ENCODE measurements around the gene TIMM13.

Gene TIMM13

GRCh38 chr19:2428321-2428690, 920 bp upstream of the TIMM13 start:
- H3K9me3 ChIP-seq: no peaks in the 10 kb centered on the region
- no peak for DNase-seq
- H3K36me3 ChIP-seq: peaks cover 0 to 45% (median 10%) of the 10 kb centered on the region in 3 donors
- peaks cover 0 to 40% (median 32%) of the 10 kb centered on the region in 4 donors for H3K4me1 ChIP-seq
- no peak for TF ChIP-seq CTCF (IDR thresholded peaks at IDR 0.05)
- H3K4me3 ChIP-seq: peak overlapping the region; percentile 68 to 85
- no peaks in the 10 kb centered on the region for H3K27me3 ChIP-seq
- intact Hi-C loops (cut with DNase I; ENCODE audit: low total_unique reads): no loop called here
- peak overlapping the region; percentile 87 to 88 for H3K27ac ChIP-seq

GRCh38 chr19:2426611-2427428, 566 bp downstream of the TIMM13 start:
- no peak for DNase-seq
- Histone ChIP-seq H3K4me3 (peak overlapping the region; percentile 68 to 85), H3K36me3 (peaks cover 0 to 45% (median 10%) of the 10 kb centered on the region in 3 donors), H3K27ac (peak overlapping the region; percentile 87 to 88), H3K9me3 (no peaks in the 10 kb centered on the region), H3K27me3 (no peaks in the 10 kb centered on the region), H3K4me1 (peaks cover 0 to 40% (median 32%) of the 10 kb centered on the region in 4 donors)
- intact Hi-C loops (cut with DNase I; ENCODE audit: low total_unique reads): no loop called here
- TF ChIP-seq CTCF (IDR thresholded peaks at IDR 0.05): no peak

- Histone ChIP-seq H3K9me3 (no peaks in the 10 kb centered on the region), H3K27ac (no peak overlapping the region), H3K4me3 (peak overlapping the region; percentile 68 to 85), H3K4me1 (peaks cover 0 to 40% (median 32%) of the 10 kb centered on the region in 4 donors), H3K27me3 (no peaks in the 10 kb centered on the region), H3K36me3 (peaks cover 0 to 36% (median 3%) of the 10 kb centered on the region in 3 donors)
- no peak for DNase-seq
- no peak for TF ChIP-seq CTCF (IDR thresholded peaks at IDR 0.05)
- intact Hi-C loops (cut with DNase I; ENCODE audit: low total_unique reads): no loop called here
Measured at GRCh38 chr19:2425622-2426581, 1.5 kb downstream of the TIMM13 start.

GRCh38 chr19:2424686-2425621, 2.4 kb downstream of the TIMM13 start:
- Histone ChIP-seq H3K36me3 (peaks cover 0 to 28% (median 0%) of the 10 kb centered on the region in 3 donors), H3K27ac (no peak overlapping the region), H3K27me3 (no peaks in the 10 kb centered on the region), H3K4me3 (peak overlapping the region in 1 of 2 donors; percentile 68), H3K4me1 (peaks cover 0 to 40% (median 32%) of the 10 kb centered on the region in 4 donors), H3K9me3 (no peaks in the 10 kb centered on the region)
- intact Hi-C loops (cut with DNase I; ENCODE audit: low total_unique reads): no loop called here
- TF ChIP-seq CTCF (IDR thresholded peaks at IDR 0.05): no peak
- DNase-seq: no peak

Data from tibial artery (tissue), 4 donors.